LHCN-M2 (cell line): Measurements from ENCODE around the gene PIAS4. TPM values are rescaled to one million over a fixed set of nuclear protein-coding genes. Genes with fewer than 3 reads are reported as not detected.

Experiments used
- DNase-seq: peaks from one replicate; pipeline ENCODE4 v3.0.0-alpha.2; 2012; ENCODE audit warnings: low read depth
- total RNA-seq: library from RNA; depleted of rRNA; stranded (reverse); fragments of >200 nt; gene quantifications from 2 replicates; pipeline ENCODE4 v1.2.3, GENCODE V29; 2014

Gene PIAS4
- total RNA-seq, 1 experiment from 2014 or later, result 17.6 TPM

- DNase-seq, result no peak
These were observed 35.2 kb downstream of the PIAS4 start for GRCh38 chr19:4042731-4043082.

- no peak for DNase-seq
These were observed 35.9 kb downstream of the PIAS4 start for GRCh38 chr19:4043401-4043800.

GRCh38 chr19:4043966-4044715 is 36.6 kb downstream of the PIAS4 start:
- DNase-seq, result no peak

GRCh38 chr19:4044990-4045465 is 37.5 kb downstream of the PIAS4 start:
- DNase-seq, result no peak

- DNase-seq, result no peak
These were observed 38.2 kb downstream of the PIAS4 start for GRCh38 chr19:4045597-4046361.

GRCh38 chr19:4046362-4046691 is 38.8 kb downstream of the PIAS4 start:
- no peak for DNase-seq

GRCh38 chr19:4046946-4047683 is 39.6 kb downstream of the PIAS4 start:
- DNase-seq, result no peak

- DNase-seq, result no peak
These were observed 41.9 kb downstream of the PIAS4 start for GRCh38 chr19:4049432-4049831.

- DNase-seq, result peak; percentile 61
These were observed 43.9 kb downstream of the PIAS4 start for GRCh38 chr19:4051175-4052101.

- peak; percentile 21 for DNase-seq
These were observed 44.8 kb downstream of the PIAS4 start for GRCh38 chr19:4052114-4052992.

GRCh38 chr19:4052993-4053422 is 45.5 kb downstream of the PIAS4 start:
- no peak for DNase-seq

- no peak for DNase-seq
These were observed 46.1 kb downstream of the PIAS4 start for GRCh38 chr19:4053423-4054324.

GRCh38 chr19:4054441-4055208 is 47.1 kb downstream of the PIAS4 start:
- no peak for DNase-seq

GRCh38 chr19:4055209-4055552 is 47.6 kb downstream of the PIAS4 start:
- DNase-seq, result no peak

- DNase-seq, result peak; percentile 83
These were observed 50.6 kb downstream of the PIAS4 start for GRCh38 chr19:4057931-4058692.

- no peak for DNase-seq
These were observed 51.3 kb downstream of the PIAS4 start for GRCh38 chr19:4058693-4059452.

GRCh38 chr19:4059453-4059871 is 51.9 kb downstream of the PIAS4 start:
- DNase-seq, result no peak
